Hepatocyte (in vitro differentiated cells): Measurements from ENCODE around the gene NUDT22. TPM values are rescaled to one million over a fixed set of nuclear protein-coding genes. Genes with fewer than 3 reads are reported as not detected.

Experiments used
- DNase-seq: peaks from one replicate; pipeline ENCODE4 v3.0.0-alpha.2; 2016; ENCODE audit warnings: low spot score
- H2AFZ ChIP-seq: fragments of 200-600 bp; sonication (generic); 2 replicates; pipeline ENCODE4 v1.6.0; 2016; ENCODE audit warnings: antibody characterized with exemption, mild to moderate bottlenecking
- H3K27ac ChIP-seq: fragments of 200-600 bp; sonication (generic); 2 replicates; pipeline ENCODE4 v1.5.1; 2016; ENCODE audit warnings: mild to moderate bottlenecking
- H3K27me3 ChIP-seq: fragments of 200-600 bp; sonication (generic); 2 replicates; pipeline ENCODE4 v1.6.1; 2016
- H3K36me3 ChIP-seq: fragments of 200-600 bp; sonication (generic); replicated peaks from 2 replicates; pipeline ENCODE4 v1.5.1; 2016; ENCODE audit warnings: low read depth; ENCODE audit not compliant: insufficient read depth
- H3K4me1 ChIP-seq: fragments of 200-600 bp; sonication (generic); 2 replicates; pipeline ENCODE4 v1.5.1; 2016; ENCODE audit warnings: mild to moderate bottlenecking, moderate library complexity; ENCODE audit not compliant: insufficient read depth
- H3K4me2 ChIP-seq: fragments of 200-600 bp; sonication (generic); 2 replicates; pipeline ENCODE4 v1.6.0; 2016
- H3K4me3 ChIP-seq: fragments of 200-600 bp; sonication (generic); 2 replicates; pipeline ENCODE4 v1.5.1; 2016; ENCODE audit warnings: mild to moderate bottlenecking
- H3K79me2 ChIP-seq: fragments of 200-600 bp; sonication (generic); 2 replicates; pipeline ENCODE4 v1.6.0; 2017; ENCODE audit warnings: mild to moderate bottlenecking
- H3K9me2 ChIP-seq: fragments of 200-600 bp; sonication (generic); replicated peaks from 2 replicates; pipeline ENCODE4 v1.6.0; 2017; ENCODE audit warnings: mild to moderate bottlenecking; ENCODE audit not compliant: insufficient read depth
- H3K9me3 ChIP-seq: fragments of 200-600 bp; sonication (generic); 2 replicates; pipeline ENCODE4 v1.5.1; 2016; ENCODE audit warnings: low read depth, mild to moderate bottlenecking
- H4K20me1 ChIP-seq: fragments of 200-600 bp; sonication (generic); 2 replicates; pipeline ENCODE4 v1.6.0; 2016; ENCODE audit warnings: mild to moderate bottlenecking; ENCODE audit not compliant: insufficient read depth, poor library complexity, severe bottlenecking
- CTCF ChIP-seq: fragments of 200-600 bp; sonication (generic); IDR thresholded peaks from 2 replicates; pipeline ENCODE4 v1.5.1; 2016; ENCODE audit warnings: antibody characterized with exemption, mild to moderate bottlenecking; ENCODE audit not compliant: poor library complexity
- EZH2 ChIP-seq: fragments of 200-600 bp; sonication (generic); IDR thresholded peaks from 2 replicates; pipeline ENCODE4 v1.6.1; 2016; ENCODE audit warnings: antibody characterized with exemption, mild to moderate bottlenecking, borderline replicate concordance
- EZH2phosphoT487 ChIP-seq: fragments of 200-600 bp; sonication (generic); IDR thresholded peaks from one replicate; pipeline ENCODE4 v1.6.1; 2018; ENCODE audit warnings: antibody characterized with exemption, mild to moderate bottlenecking, low read depth, moderate library complexity; ENCODE audit not compliant: unreplicated experiment, severe bottlenecking
- whole genome bisulfite sequencing: methylation state at CpG from one replicate; pipeline ENCODE4 v1.1.6; 2016; ENCODE audit warnings: low lambda C conversion rate; ENCODE audit errors: missing lambda C conversion rate; 5-methylcytosine and 5-hydroxymethylcytosine counted together
- polyA plus RNA-seq: library from polyadenylated mRNA; unstranded; fragments of >200 nt; fragmentation: Nextera tagmentation; extraction: Ambion mirVana; gene quantifications from 2 replicates; pipeline ENCODE4 v1.2.1, GENCODE V29; 2016
- total RNA-seq: library from RNA; depleted of rRNA; stranded (reverse); fragments of >200 nt; gene quantifications from 2 replicates; pipeline ENCODE4 v1.2.3, GENCODE V29; 2014

The NUDT22 gene
- total and polyA plus RNA-seq, 2 experiments from 2014 or later: 49.5 to 66.6 TPM

DNA sequence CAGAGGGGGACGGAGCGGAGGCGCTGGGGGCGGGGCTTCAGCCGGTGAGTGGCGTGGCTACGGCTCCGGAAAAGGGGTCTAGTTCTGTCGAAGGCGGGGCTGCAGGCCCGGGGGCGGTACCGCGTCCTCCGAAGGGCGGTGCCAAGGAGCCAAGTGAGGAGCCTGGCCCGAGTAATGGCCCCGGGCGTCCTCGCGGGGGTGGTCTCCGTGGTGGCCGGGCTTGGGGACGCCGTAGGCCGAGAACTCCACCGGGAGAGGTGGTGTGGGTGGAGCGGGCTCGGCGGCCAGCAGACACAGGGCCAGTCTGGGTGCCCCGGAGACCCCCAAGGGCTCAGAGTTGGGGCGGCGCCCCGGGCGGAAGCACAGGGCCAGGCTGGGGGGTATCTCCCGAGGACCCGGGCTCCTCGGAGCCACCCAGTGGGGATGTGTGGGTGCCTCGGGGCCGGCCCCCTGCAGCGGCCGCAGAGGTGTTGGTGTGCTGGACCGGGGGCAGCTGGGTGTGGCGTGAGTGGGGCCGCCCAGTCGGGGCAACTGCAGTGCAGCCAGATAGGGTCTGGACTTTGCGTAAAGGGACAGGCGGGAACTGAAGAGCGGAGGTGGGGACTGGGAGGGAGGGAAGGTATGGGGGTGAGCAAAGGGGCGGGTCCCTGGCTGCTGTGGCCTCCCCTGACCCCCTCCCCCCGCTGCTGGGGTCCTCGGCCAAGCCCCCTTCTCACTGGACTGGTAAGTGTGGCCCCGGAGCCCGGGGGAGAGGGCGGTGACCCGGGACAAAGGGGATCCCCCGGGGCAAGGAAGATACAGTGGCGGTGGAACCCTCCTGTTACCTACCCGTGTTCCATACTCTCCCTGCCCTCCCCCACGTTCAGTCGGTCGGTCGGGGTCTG lies 15.7 kb downstream of the NUDT22 start:
- TF ChIP-seq EZH2phosphoT487 (no peak), CTCF (no peak)
- Histone ChIP-seq H3K36me3 (no peaks in the 10 kb centered on the region), H2AFZ (no peak overlapping the region), H3K27ac (peak overlapping the region; percentile 85), H3K4me2 (peak overlapping the region; percentile 80), H3K9me3 (no peaks in the 10 kb centered on the region), H3K79me2 (peaks cover 29% of the 10 kb centered on the region), H3K4me3 (peak overlapping the region; percentile 32), H3K4me1 (peaks cover 20% of the 10 kb centered on the region), H4K20me1 (no peaks in the 10 kb centered on the region), H3K27me3 (no peaks in the 10 kb centered on the region), H3K9me2 (no peaks in the 10 kb centered on the region)
- DNase-seq: peak; percentile 79
- WGBS: under 1% methylated on average over 38 of the region's 63 CpGs

GRCh38 chr11:64243236-64243854 lies 17.3 kb downstream of the NUDT22 start:
- no peaks in the 10 kb centered on the region for H4K20me1 ChIP-seq
- H3K9me3 ChIP-seq: no peaks in the 10 kb centered on the region
- H3K79me2 ChIP-seq: peaks cover 29% of the 10 kb centered on the region
- no peaks in the 10 kb centered on the region for H3K36me3 ChIP-seq
- DNase-seq: no peak
- H3K4me3 ChIP-seq: no peak overlapping the region
- H3K9me2 ChIP-seq: no peaks in the 10 kb centered on the region
- no peak for TF ChIP-seq EZH2phosphoT487
- no peak for TF ChIP-seq CTCF
- no peak for TF ChIP-seq EZH2
- H2AFZ ChIP-seq: no peak overlapping the region
- H3K27ac ChIP-seq: no peak overlapping the region
- peak overlapping the region; percentile 80 for H3K4me2 ChIP-seq
- H3K4me1 ChIP-seq: peaks cover 23% of the 10 kb centered on the region
- H3K27me3 ChIP-seq: no peaks in the 10 kb centered on the region
- WGBS: 93% methylated on average over 8 of the region's 8 CpGs

GRCh38 chr11:64244107-64244506 lies 18.0 kb downstream of the NUDT22 start:
- no peak for DNase-seq
- Histone ChIP-seq H3K36me3 (no peaks in the 10 kb centered on the region), H3K79me2 (peaks cover 29% of the 10 kb centered on the region), H3K4me2 (no peak overlapping the region), H3K27me3 (no peaks in the 10 kb centered on the region), H2AFZ (no peak overlapping the region), H4K20me1 (no peaks in the 10 kb centered on the region), H3K4me1 (peaks cover 23% of the 10 kb centered on the region), H3K27ac (no peak overlapping the region), H3K9me3 (no peaks in the 10 kb centered on the region), H3K4me3 (no peak overlapping the region), H3K9me2 (no peaks in the 10 kb centered on the region)
- no peak for TF ChIP-seq CTCF
- no peak for TF ChIP-seq EZH2
- no peak for TF ChIP-seq EZH2phosphoT487
- WGBS: 70% methylated on average over 5 of the region's 5 CpGs
